ENCODE measurements around the gene MCL1.
"Not testable (repeated sequence)": the region's sequence is repeated elsewhere in the genome, so short reads cannot be mapped to it uniquely, and the experiment has no call there.

GRCh38 chr1:150565240-150565991, 14.0 kb downstream of the MCL1 start:
- TF ChIP-seq, protein P1, sequence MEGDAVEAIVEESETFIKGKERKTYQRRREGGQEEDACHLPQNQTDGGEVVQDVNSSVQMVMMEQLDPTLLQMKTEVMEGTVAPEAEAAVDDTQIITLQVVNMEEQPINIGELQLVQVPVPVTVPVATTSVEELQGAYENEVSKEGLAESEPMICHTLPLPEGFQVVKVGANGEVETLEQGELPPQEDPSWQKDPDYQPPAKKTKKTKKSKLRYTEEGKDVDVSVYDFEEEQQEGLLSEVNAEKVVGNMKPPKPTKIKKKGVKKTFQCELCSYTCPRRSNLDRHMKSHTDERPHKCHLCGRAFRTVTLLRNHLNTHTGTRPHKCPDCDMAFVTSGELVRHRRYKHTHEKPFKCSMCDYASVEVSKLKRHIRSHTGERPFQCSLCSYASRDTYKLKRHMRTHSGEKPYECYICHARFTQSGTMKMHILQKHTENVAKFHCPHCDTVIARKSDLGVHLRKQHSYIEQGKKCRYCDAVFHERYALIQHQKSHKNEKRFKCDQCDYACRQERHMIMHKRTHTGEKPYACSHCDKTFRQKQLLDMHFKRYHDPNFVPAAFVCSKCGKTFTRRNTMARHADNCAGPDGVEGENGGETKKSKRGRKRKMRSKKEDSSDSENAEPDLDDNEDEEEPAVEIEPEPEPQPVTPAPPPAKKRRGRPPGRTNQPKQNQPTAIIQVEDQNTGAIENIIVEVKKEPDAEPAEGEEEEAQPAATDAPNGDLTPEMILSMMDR (IDR thresholded peaks at IDR 0.05; ENCODE audit: low read length), result not testable (repeated sequence)
- not testable (repeated sequence) for TF ChIP-seq EZH2 (IDR thresholded peaks at IDR 0.05; ENCODE audit: borderline replicate concordance, low read length)
